ENCODE results near the gene RNU6-9.

Gene RNU6-9

DNA sequence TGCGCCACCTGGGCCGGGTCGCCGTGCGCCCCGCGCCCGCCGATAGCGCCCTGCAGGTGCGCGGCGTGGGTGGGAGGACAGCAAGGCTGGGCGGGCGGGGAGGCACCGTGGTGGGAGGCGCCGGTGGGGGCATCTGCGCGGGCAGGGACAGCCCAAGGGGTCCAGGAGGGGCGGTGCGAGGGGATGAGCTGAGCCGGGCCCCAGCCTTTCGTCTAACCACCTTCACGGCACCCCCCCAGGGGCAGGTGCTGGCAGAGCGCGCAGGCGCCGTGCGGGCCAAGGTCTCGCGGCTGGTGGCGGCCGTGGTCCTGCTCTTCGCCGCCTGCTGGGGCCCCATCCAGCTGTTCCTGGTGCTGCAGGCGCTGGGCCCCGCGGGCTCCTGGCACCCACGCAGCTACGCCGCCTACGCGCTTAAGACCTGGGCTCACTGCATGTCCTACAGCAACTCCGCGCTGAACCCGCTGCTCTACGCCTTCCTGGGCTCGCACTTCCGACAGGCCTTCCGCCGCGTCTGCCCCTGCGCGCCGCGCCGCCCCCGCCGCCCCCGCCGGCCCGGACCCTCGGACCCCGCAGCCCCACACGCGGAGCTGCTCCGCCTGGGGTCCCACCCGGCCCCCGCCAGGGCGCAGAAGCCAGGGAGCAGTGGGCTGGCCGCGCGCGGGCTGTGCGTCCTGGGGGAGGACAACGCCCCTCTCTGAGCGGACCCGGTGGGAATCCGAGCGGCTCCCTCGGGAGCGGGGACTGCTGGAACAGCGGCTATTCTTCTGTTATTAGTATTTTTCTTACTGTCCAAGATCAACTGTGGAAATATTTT lies 27.0 kb downstream of the RNU6-9 start:
- ATAC-seq (ENCODE audit: insufficient read depth, low read depth) (peak; percentile 44), DNase-seq (peak; percentile 58)
- H3K36me3 ChIP-seq (ENCODE audit: insufficient read depth, low read length) = no peaks in the 10 kb centered on the region
- peaks cover 5% of the 10 kb centered on the region; the same call in 1 of the 2 replicates for H3K79me2 ChIP-seq (ENCODE audit: insufficient read depth, low read length)
- no peak overlapping the region for H3K4me2 ChIP-seq (ENCODE audit: insufficient read depth, low read length)
- TF ChIP-seq EZH2 (IDR thresholded peaks at IDR 0.05; ENCODE audit: borderline replicate concordance, low read depth, low read length, severe bottlenecking) = no peak
- TF ChIP-seq, protein P1, sequence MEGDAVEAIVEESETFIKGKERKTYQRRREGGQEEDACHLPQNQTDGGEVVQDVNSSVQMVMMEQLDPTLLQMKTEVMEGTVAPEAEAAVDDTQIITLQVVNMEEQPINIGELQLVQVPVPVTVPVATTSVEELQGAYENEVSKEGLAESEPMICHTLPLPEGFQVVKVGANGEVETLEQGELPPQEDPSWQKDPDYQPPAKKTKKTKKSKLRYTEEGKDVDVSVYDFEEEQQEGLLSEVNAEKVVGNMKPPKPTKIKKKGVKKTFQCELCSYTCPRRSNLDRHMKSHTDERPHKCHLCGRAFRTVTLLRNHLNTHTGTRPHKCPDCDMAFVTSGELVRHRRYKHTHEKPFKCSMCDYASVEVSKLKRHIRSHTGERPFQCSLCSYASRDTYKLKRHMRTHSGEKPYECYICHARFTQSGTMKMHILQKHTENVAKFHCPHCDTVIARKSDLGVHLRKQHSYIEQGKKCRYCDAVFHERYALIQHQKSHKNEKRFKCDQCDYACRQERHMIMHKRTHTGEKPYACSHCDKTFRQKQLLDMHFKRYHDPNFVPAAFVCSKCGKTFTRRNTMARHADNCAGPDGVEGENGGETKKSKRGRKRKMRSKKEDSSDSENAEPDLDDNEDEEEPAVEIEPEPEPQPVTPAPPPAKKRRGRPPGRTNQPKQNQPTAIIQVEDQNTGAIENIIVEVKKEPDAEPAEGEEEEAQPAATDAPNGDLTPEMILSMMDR (IDR thresholded peaks at IDR 0.05; ENCODE audit: borderline replicate concordance, extremely low read depth, low read length, poor library complexity, severe bottlenecking) = no peak
- H3K9me3 ChIP-seq (ENCODE audit: insufficient read depth, low read length, severe bottlenecking) = no peaks in the 10 kb centered on the region
- H4K20me1 ChIP-seq (ENCODE audit: insufficient read depth, low read length) = no peaks in the 10 kb centered on the region
- H2AFZ ChIP-seq (ENCODE audit: low read depth, low read length) = no peak overlapping the region
- H3K4me1 ChIP-seq (ENCODE audit: insufficient read depth, low read length) = peaks cover 22% of the 10 kb centered on the region
- no peak overlapping the region for H3K27ac ChIP-seq (ENCODE audit: low read length)
- H3K9ac ChIP-seq (ENCODE audit: low read depth, low read length) = no peak overlapping the region
- no peak overlapping the region for H3K4me3 ChIP-seq (ENCODE audit: low read depth in 1 of 2, low read length in 2 of 2)
- H3K27me3 ChIP-seq (ENCODE audit: insufficient read depth, low read length, poor library complexity) = peaks cover 3% of the 10 kb centered on the region

DNA sequence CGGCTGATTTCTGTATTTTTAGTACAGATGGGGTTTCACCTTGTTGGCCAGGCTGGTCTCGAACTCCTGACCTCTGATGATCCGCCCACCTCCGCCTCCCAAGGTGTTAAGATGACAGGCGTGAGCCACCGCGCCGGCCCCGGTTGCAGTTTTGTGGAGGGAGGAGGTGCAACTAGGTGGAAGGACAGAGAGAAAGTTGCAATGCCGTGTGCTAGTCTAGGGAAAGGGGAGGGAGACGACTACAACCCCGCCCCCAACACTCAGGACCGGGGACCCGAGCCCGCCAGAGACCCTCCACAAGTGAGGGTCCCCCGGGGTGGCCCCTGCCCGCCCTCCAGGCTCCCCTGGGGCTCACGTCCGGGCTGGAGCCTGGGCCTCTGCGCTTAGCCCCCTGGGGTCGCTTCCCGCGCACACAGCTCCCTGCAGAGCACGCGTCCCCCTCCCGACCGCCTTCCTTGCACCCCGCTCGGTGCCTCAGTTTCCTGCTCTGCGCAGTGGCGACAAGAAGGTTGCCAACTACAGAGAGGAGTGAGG lies 31.3 kb downstream of the RNU6-9 start:
- H3K27ac ChIP-seq (ENCODE audit: low read length) = peak overlapping the region; percentile 80
- peaks cover 40% of the 10 kb centered on the region for H3K79me2 ChIP-seq (ENCODE audit: insufficient read depth, low read length)
- H3K9me3 ChIP-seq (ENCODE audit: insufficient read depth, low read length, severe bottlenecking) = no peaks in the 10 kb centered on the region
- peak overlapping the region; percentile 99 to 100 for H3K4me3 ChIP-seq (ENCODE audit: low read depth in 1 of 2, low read length in 2 of 2)
- peaks cover 15% of the 10 kb centered on the region for H4K20me1 ChIP-seq (ENCODE audit: insufficient read depth, low read length)
- peak overlapping the region; percentile 94 for H2AFZ ChIP-seq (ENCODE audit: low read depth, low read length)
- TF ChIP-seq EZH2 (IDR thresholded peaks at IDR 0.05; ENCODE audit: borderline replicate concordance, low read depth, low read length, severe bottlenecking) = no peak
- TF ChIP-seq, protein P1 (IDR thresholded peaks at IDR 0.05; ENCODE audit: borderline replicate concordance, extremely low read depth, low read length, poor library complexity, severe bottlenecking) = no peak
- H3K36me3 ChIP-seq (ENCODE audit: insufficient read depth, low read length) = peaks cover 14% of the 10 kb centered on the region
- H3K27me3 ChIP-seq (ENCODE audit: insufficient read depth, low read length, poor library complexity) = peaks cover 3% of the 10 kb centered on the region
- ATAC-seq (ENCODE audit: insufficient read depth, low read depth) = no peak
- H3K9ac ChIP-seq (ENCODE audit: low read depth, low read length) = peak overlapping the region; percentile 98
- peaks cover 36% of the 10 kb centered on the region for H3K4me1 ChIP-seq (ENCODE audit: insufficient read depth, low read length)
- peak overlapping the region; percentile 99 for H3K4me2 ChIP-seq (ENCODE audit: insufficient read depth, low read length)
- no peak for DNase-seq

DNA sequence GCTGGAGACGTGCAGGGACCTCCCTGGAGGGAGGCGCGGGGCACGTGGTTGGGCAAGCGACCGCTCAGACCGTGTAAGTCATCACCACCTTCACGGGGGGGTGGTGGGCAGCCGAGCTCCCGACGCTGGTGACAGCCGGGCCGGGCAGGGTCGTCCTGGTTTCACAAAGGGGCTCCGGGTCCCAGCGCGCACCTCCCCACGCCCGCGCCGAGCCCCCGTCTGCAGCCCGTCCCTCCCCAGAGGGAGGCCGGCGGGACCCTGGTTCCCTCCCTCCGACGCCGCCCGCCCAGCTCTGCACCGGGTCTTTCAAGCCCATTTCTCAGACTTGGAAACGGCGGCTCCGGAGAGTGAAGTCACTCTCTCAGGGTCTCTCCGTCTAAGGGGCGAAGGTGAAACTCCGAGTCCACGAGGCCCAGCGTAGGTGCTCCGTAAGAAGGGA lies 31.8 kb downstream of the RNU6-9 start:
- Histone ChIP-seq H4K20me1 (ENCODE audit: insufficient read depth, low read length) (peaks cover 15% of the 10 kb centered on the region), H3K36me3 (ENCODE audit: insufficient read depth, low read length) (peaks cover 18% of the 10 kb centered on the region), H3K4me2 (ENCODE audit: insufficient read depth, low read length) (peak overlapping the region; percentile 99), H3K27ac (ENCODE audit: low read length) (peak overlapping the region; percentile 80), H3K4me3 (ENCODE audit: low read depth in 1 of 2, low read length in 2 of 2) (peak overlapping the region; percentile 99 to 100), H3K79me2 (ENCODE audit: insufficient read depth, low read length) (peaks cover 40% of the 10 kb centered on the region), H3K27me3 (ENCODE audit: insufficient read depth, low read length, poor library complexity) (peaks cover 3% of the 10 kb centered on the region), H3K9me3 (ENCODE audit: insufficient read depth, low read length, severe bottlenecking) (no peaks in the 10 kb centered on the region), H3K9ac (ENCODE audit: low read depth, low read length) (peak overlapping the region; percentile 98), H2AFZ (ENCODE audit: low read depth, low read length) (peak overlapping the region; percentile 94), H3K4me1 (ENCODE audit: insufficient read depth, low read length) (peaks cover 36% of the 10 kb centered on the region)
- TF ChIP-seq, protein P1 (IDR thresholded peaks at IDR 0.05; ENCODE audit: borderline replicate concordance, extremely low read depth, low read length, poor library complexity, severe bottlenecking) = no peak
- TF ChIP-seq EZH2 (IDR thresholded peaks at IDR 0.05; ENCODE audit: borderline replicate concordance, low read depth, low read length, severe bottlenecking) = no peak
- DNase-seq (no peak), ATAC-seq (ENCODE audit: insufficient read depth, low read depth) (peak; percentile 74)

Measured in DND-41 (cell line).